Fibroblast of upper back skin (primary cell): Measurements from ENCODE around the gene ADGRD2.
A peak's percentile ranks its signal among the peaks of the same experiment; 100 is the strongest.

Experiments
- DNase-seq: peaks from one replicate; pipeline ENCODE4 v3.0.0-alpha.2; 2013

The ADGRD2 gene

DNA sequence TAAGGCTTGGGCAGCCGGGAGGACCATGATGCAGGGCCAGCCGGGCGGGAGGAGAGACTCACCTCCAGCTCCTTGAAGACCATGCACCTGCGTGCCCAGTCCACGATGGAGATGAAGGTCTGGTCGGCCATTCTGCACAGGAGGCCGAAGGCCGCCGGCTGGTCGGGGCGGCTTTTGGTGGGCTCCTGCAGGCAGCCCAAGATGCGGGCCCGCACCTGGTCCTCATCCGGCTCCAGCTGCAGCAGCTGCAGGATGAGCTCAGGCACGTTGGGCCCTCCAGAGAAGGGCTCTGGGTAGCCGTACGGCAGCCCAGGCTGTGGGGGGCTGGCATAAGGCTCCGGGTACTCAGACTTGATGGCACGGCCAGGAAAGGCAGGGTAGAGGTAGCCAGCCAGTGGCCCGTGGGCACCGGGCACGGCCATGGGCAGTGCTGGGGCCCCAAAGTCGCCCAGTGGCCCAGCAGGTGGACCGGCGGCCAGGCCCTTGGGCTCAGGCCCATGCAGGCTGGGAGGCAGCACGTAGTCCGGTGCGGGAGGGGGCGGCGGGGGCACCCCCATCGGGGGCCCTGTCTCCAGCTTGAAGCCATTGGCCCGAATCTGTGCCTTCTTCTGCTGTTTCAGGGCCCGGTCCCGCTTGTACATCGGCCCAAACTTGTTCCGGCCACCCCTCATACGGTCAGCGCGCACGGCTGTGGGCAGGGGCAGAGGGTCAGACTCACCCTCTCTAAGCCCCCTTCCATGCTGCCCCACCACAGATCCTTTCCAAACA is 50.0 kb downstream of the ADGRD2 start:
- DNase-seq: no peak

- peak; percentile 3 for DNase-seq
Measured at GRCh38 chr9:124500796-124501611, 50.8 kb downstream of the ADGRD2 start.

DNA sequence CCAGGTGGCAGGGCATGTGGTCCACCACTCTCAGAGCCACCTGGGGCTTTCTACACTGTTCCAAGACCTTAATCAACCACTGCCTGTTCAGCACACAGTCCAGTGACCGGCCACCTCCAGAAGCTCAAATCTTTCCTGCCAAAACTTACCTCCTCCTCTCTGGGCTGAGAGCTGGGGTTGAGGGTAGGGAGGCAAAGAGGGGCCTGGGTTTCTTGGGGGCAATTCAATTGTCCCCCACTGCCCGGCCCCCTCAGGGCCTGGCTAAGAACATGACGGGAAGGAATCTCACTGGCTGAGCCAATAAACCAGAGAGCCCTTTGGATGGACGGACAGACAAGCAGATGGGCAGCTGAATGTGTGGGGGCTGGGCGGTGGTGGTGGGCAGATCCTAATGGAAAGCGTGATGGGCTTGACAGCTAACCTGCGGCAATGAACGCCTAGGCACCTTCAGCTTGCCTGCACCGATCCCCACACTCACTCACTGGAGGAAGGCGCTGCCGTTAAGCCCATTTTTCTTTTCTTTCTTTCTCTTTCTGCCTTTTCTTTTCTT is 51.6 kb downstream of the ADGRD2 start:
- DNase-seq: no peak

GRCh38 chr9:124502711-124503702 is 52.8 kb downstream of the ADGRD2 start:
- DNase-seq: no peak

DNA sequence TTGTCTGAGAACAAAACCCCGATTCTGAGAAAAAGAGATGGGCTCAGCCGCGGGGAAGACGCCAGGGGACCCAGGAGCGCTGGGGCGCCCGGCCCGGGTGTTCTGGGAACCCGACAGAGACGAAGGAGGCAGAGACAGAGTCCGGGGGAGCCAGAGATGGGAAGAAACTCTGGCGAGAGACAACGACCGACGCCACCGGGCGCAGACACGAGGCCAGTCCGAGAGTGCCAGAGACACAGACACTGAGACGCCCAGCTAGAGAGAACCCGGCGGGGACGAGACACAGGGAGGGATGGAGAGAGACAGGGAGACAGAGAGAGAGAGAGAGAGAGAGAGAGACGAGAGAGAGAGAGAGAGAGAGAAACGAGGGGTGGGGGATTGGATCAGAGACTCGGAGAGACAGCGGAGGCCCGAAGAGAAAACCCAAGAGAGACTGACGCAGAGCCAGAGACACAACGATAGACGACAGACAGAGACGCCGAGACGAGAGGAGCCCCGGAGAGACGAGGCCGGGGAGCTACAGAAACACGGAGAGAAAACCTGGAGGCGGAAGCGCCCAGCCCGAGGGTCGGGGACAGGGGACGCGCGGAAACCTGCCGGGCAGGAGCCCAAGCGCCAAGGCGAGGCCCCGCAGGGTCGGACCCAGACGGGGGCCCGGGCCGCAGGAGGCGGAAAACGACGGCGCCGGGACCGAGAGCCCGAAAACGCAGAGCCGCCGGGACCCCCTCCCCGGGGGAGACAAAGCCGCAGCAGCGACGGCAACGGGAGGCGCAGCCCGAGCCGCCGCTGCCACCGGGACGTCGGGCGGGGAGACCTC is 53.7 kb downstream of the ADGRD2 start:
- DNase-seq: no peak

GRCh38 chr9:124504530-124505005 is 54.3 kb downstream of the ADGRD2 start:
- DNase-seq: no peak

DNA sequence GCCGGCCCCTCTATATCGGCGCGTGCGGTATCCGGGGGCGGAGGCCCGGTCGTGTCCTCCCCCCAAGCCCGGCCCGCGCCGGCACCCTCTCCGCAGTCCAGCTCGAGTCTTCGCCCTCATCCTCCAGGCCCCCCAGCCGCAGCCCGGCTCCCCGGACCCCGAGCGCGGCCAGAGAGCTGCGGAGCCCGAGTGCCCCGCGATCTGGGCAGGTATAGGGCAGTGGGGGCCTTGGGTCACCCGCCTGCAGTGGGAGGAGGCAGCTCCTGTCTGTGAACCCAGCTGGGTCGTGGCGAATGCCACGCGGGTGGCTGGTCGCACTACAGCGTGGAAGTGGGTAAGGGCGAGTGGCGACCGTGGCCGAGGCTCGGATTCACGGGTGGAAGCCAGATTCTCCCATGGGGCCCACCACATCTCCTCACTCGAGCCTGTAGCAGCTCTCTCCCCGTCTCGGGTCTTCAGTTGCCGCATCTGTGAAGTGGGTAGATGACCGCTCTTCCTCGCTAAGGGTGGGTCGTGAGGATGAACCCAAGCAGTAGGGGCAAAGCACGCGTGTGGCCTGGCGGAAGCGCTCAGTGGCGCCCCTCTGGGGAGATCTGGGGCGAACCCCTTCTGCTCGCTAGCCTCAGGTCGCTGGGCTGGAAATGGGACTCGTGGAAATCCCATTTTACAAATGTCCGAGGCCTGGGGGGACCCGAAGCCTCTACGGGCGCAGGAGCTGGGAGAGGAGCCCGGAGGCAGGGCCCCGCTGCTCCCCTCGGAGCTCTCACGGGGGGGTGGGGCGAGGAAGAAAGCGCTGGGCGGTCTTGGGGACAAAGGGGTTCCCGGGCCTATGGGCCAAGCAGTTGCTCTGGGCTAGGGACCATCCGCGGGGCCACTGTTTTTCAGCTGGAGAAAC is 55.0 kb downstream of the ADGRD2 start:
- no peak for DNase-seq

DNA sequence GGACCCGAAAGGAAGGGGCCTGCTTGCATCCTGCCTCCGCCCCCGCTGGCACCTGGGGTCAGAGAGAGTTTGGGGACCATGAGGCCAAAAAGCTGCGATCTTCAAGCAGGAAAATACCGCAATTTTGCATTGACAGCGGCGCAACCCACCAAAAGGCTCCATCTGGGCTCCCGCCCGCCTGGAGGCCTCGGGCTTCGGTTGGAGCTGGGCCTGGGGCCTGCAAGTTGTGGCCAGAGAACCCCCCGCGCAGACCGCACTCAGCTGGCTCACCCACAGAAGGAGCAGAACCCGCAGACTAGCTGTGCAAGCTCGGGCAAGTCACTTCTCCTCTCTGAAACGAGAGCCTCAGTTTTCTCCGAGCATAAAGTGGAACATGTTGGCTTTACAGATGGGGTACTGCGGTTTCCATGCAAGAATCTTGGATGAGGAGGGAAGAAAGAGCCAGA is 55.7 kb downstream of the ADGRD2 start:
- no peak for DNase-seq

GRCh38 chr9:124506433-124506832 is 56.2 kb downstream of the ADGRD2 start:
- no peak for DNase-seq

GRCh38 chr9:124506931-124507879 is 57.0 kb downstream of the ADGRD2 start, which contains the start of gene NR5A1:
Gene NR5A1, minus strand, starts transcription at chr9:124507399. Its CDS starts 4,004 bp downstream, at chr9:124503395.
- DNase-seq: no peak

DNA sequence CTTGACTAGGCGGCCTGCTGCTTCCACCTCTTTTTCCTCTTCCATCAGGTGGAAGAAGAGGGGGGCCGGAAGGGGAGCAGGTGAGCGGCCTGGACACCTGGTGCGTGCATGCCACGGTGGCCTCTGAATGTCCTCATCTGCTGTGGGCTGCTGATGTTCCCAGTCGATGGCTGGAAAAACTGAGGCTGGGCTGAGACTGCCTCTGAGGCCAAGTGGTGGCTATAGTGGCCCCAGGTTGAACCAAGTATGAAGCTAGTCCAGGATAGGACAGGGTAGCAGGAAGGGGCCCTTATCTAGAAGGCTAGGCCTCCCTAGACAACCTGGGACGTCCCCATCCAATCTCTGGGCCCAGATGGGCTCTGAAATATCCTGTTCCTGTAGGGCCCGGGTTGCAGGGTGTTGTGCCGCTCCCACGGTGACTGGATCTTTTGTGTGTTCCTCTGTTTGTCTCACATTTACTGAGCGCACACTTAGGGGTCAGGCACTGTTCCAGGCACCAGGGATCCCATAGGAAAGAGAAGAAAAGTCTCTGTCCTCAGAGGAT is 57.7 kb downstream of the ADGRD2 start:
- DNase-seq: no peak

GRCh38 chr9:124510650-124511425 is 60.6 kb downstream of the ADGRD2 start:
- DNase-seq: no peak

DNA sequence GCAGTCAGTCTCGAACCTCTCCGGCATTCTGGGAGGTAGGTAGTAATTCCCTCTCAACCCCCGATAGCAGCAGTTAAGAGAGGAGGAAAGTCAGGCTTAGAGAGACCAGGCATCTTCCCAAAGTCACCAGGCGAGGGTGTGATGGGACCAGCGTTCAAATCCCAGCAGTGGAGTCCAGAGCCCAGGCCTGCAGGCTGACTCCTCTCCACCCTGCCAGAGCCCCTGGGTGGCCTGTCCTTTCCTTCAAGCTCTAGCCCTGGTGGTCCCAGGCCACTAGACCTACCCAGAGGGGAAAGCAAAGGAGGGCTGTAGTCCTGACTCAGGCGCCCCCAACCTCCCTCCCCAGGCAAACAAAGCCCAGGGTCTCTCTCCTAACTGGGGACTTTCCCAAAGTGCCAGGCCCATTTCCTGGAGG is 61.2 kb downstream of the ADGRD2 start:
- DNase-seq: no peak

GRCh38 chr9:124511891-124512805 is 61.9 kb downstream of the ADGRD2 start:
- DNase-seq: no peak

- no peak for DNase-seq
Measured at GRCh38 chr9:124512806-124513204, 62.6 kb downstream of the ADGRD2 start.

DNA sequence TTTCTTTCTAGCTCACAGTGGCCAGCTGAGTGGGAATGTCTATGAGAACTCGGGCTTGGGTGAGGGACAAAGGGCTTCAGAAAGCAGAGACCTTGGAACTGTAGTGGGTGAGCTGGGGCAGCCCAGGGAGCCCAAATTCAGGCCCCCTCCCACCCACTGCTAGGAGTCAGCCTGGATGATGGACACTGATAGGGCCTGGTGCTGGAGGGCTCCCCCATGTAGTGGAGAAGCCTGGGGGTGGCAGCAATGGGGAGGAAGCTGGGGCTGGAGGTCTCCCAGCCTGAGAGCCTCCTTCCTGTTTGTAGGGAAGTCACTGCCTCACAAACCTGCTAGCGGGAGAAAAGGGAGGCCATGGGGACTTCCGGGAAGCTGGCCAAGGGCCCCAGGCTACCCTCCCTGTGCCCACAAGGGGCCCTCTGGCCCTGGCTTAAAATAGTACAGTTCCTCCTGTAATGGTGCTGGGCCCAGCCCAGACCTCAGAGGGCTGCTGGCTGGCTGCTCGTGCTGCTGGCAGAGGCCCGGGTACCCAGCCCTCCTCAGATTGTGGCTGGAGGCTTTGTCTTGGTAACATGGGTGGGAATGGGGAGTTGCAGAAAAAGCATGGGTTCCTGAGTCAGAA is 63.2 kb downstream of the ADGRD2 start:
- DNase-seq: no peak
